OCI-LY1 (cell line): ENCODE data around the gene ACAT2.

Experiments used
- CTCF ChIP-seq: fragments of 200-600 bp; sonication (generic), shearing (Covaris generic); IDR thresholded peaks from 2 replicates; pipeline ENCODE4 v1.5.1; 2017; ENCODE audit warnings: mild to moderate bottlenecking, antibody characterized with exemption, low read length, moderate library complexity, mixed read lengths
- EZH2 ChIP-seq: fragments of 200-600 bp; sonication (generic), shearing (Covaris generic); IDR thresholded peaks from 2 replicates; pipeline ENCODE4 v1.8.0; 2017; ENCODE audit warnings: borderline replicate concordance, mixed run types, mild to moderate bottlenecking, antibody characterized with exemption, low read length, moderate library complexity, mixed read lengths

GRCh38 chr6:159716247-159717096, 45.4 kb upstream of the ACAT2 start:
- TF ChIP-seq CTCF, result no peak; the same call in 1 of the 2 replicates
- TF ChIP-seq EZH2, result no peak
